SK-N-DZ (cell line): ENCODE measurements around the gene HTR2B.
"Not testable (repeated sequence)": the region's sequence is repeated elsewhere in the genome, so short reads cannot be mapped to it uniquely, and the experiment has no call there.

ENCODE experiments used
- DNase-seq: peaks from one replicate; pipeline ENCODE4 v3.0.0-alpha.2; 2015; ENCODE audit warnings: low spot score
- small RNA-seq, 2 experiments: library from RNA; depleted of rRNA; stranded (forward); fragments of <200 nt; gene quantifications; one replicate each; pipeline ENCODE3, GENCODE V24; 2014

The HTR2B gene

GRCh38 chr2:231093933-231094332, 30.9 kb downstream of the HTR2B start:
- no peak for DNase-seq

- DNase-seq: no peak
Measured at GRCh38 chr2:231088754-231089153, 36.1 kb downstream of the HTR2B start.

- DNase-seq: no peak
Measured at GRCh38 chr2:231084565-231084964, 40.3 kb downstream of the HTR2B start.

DNA sequence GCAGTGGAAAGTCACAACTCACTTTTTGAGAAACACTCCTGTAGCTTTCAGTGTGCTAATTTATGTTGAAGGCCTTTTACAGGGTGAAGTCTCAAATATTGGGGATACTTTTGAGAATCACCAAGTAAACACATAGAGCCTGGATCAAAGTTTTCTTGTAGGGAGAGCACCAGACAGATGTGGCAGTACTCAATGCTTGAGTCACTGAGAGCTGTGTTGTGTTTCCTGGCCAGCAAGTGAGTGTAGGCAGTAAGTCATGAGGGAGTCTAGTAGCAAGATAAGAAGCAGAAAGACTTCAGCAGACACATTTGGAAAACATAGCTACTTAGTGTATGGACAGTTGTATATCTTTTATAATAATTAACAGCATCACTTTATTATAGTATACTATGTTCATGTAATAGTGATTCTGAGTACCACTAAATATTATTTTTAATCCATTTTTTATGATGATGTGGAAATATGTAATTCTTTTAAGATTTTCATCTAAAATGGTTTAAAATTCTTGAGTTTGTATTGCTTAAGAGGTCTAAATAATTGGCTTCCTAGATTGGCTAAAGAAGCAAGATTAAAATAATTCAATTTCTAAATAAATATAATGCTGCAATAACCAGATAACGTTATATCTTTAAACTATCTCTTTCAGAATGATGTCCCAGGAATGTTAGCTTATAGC, 55.3 kb downstream of the HTR2B start:
- DNase-seq: no peak

GRCh38 chr2:231068525-231069222, 56.2 kb downstream of the HTR2B start:
- DNase-seq: no peak

GRCh38 chr2:231067531-231067930, 57.3 kb downstream of the HTR2B start:
- not testable (repeated sequence) for DNase-seq

DNA sequence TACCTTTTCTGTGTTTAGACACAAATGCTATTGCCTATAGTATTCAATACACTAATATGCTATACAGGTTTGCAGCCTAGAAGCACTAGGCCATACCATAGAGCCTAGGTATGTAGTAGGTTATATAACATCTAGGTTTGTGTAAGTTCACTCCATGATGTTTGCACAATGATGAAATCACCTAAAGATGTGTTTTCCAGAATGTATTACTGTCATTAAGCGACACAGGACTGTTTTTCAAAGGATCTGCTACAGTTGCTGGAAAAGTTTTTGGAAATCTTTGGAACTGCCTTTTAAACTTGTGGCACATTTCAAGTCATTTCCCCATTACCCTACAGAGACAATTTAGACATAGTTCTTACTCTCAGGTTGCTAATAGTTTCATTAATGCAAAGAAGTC, 58.9 kb downstream of the HTR2B start:
- DNase-seq: no peak

DNA sequence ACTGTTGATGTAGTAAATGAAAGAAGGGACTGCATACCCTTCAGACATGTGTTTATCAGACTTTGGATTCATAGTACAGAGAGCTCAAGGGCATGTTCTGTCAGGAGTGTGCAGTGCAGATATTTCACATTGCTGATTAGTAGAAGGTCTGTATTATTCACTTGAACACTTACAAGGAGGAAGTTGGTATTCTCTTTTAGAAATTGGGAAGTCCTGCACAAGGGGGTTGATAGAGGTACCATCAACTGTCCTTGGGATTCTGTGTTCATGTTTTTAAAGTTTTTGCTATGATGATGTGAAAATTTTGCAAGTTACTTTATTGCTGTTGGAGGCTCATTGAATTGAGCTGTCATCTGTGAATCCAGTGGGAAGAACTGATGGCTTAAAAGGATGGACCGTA, 61.5 kb downstream of the HTR2B start:
- no peak for DNase-seq

DNA sequence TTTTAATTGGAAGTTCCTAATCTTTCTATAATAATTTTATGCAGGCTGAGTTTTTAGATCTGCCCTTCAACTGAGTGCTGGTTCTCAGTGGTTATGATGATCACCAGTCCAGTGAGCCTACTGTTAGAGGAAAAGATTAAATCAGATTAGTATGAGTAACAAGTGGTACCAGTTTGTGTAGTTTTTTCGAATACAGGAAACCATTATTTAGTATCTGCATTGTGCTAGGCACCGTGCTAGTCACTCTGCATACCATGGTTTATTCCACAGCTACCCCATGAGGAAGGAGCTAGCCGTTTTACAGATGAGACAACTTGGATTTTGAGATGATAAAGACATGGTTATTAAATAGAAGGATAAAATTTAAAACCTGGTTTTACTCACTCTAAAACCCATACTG, 62.1 kb downstream of the HTR2B start:
- DNase-seq: no peak

GRCh38 chr2:231059756-231060155, 65.1 kb downstream of the HTR2B start:
- no peak for DNase-seq

- DNase-seq: no peak
Measured at GRCh38 chr2:231058761-231059550, 65.9 kb downstream of the HTR2B start.

Small RNAs within 50 kb of the gene (small RNA-seq; reads per million reads assigned to genes)
- gene RNU1-93P: 0 reads per million in 2 experiments
